Body of pancreas (tissue), 4 donors: ENCODE results near the gene IGFN1.

Experiments
- CTCF ChIP-seq, 7 experiments: fragments of 450-650 bp in 4 of 7; fragments of 200-600 bp in 3 of 7; sonication (generic) in 3 of 7; IDR thresholded peaks; one replicate each; pipeline ENCODE4 v1.5.1; 2016 to 2019; ENCODE audit warnings: antibody characterized with exemption in 7 of 7
- POLR2A ChIP-seq, 3 donors: fragments of 450-650 bp; IDR thresholded peaks; one replicate each; pipeline ENCODE4 v1.6.1; 2016; ENCODE audit warnings: antibody characterized with exemption in 3 of 3, mild to moderate bottlenecking in 2 of 3

GRCh38 chr1:201214461-201214860 lies 23.8 kb downstream of the IGFN1 start:
- TF ChIP-seq CTCF (IDR thresholded peaks at IDR 0.05) (no peak), POLR2A (IDR thresholded peaks at IDR 0.05) (no peak)
